Mesendoderm (in vitro differentiated cells): ENCODE measurements around the gene NEUROG1.
"Not testable (repeated sequence)": the region's sequence is repeated elsewhere in the genome, so short reads cannot be mapped to it uniquely, and the experiment has no call there.

Experiments used
- DNase-seq: peaks from one replicate; pipeline ENCODE4 v3.0.0; 2013
- H2AK5ac ChIP-seq: 2 replicates; pipeline ENCODE4 v1.6.1; 2013; ENCODE audit warnings: low read length, inconsistent platforms
- H2BK120ac ChIP-seq: 2 replicates; pipeline ENCODE4 v1.6.1; 2013; ENCODE audit warnings: low read depth, mild to moderate bottlenecking, low read length, moderate library complexity, mixed read lengths
- H2BK15ac ChIP-seq: replicated peaks from 2 replicates; pipeline ENCODE4 v1.6.1; 2013; ENCODE audit warnings: low read depth, mild to moderate bottlenecking, moderate library complexity
- H2BK5ac ChIP-seq: 2 replicates; pipeline ENCODE4 v1.6.1; 2013; ENCODE audit warnings: low read length, inconsistent platforms
- H3K18ac ChIP-seq: 2 replicates; pipeline ENCODE4 v1.6.1; 2013; ENCODE audit warnings: mild to moderate bottlenecking, low read length, mixed read lengths
- H3K23ac ChIP-seq: one replicate; pipeline ENCODE4 v1.6.1; 2013; ENCODE audit warnings: low read length
- H3K27ac ChIP-seq: 2 replicates; pipeline ENCODE4 v1.5.1; 2013; ENCODE audit warnings: low read depth, mild to moderate bottlenecking, inconsistent platforms, low read length, moderate library complexity
- H3K27me3 ChIP-seq: 2 replicates; pipeline ENCODE4 v1.6.1; 2013; ENCODE audit warnings: low read length, control low read depth, mild to moderate bottlenecking, inconsistent platforms; ENCODE audit not compliant: insufficient read depth, poor library complexity
- H3K36me3 ChIP-seq: 2 replicates; pipeline ENCODE4 v1.6.1; 2013; ENCODE audit warnings: low read length, inconsistent platforms; ENCODE audit not compliant: control insufficient read depth, insufficient read depth
- H3K4ac ChIP-seq: one replicate; pipeline ENCODE4 v1.6.1; 2013; ENCODE audit warnings: low read depth, mild to moderate bottlenecking, low read length, moderate library complexity
- H3K4me1 ChIP-seq: 2 replicates; pipeline ENCODE4 v1.6.1; 2013; ENCODE audit warnings: low read depth, low read length, inconsistent platforms; ENCODE audit not compliant: control insufficient read depth
- H3K4me2 ChIP-seq: 2 replicates; pipeline ENCODE4 v1.6.1; 2013; ENCODE audit warnings: low read length
- H3K4me3 ChIP-seq: 2 replicates; pipeline ENCODE4 v1.5.1; 2013; ENCODE audit warnings: mild to moderate bottlenecking, low read length
- H3K56ac ChIP-seq: one replicate; pipeline ENCODE4 v1.6.1; 2013; ENCODE audit warnings: low read length
- H3K79me1 ChIP-seq: 2 replicates; pipeline ENCODE4 v1.6.1; 2013; ENCODE audit warnings: low read length, inconsistent platforms
- H3K79me2 ChIP-seq: 2 replicates; pipeline ENCODE4 v1.6.1; 2013; ENCODE audit warnings: mild to moderate bottlenecking, low read length; ENCODE audit not compliant: control insufficient read depth, insufficient read depth
- H3K9ac ChIP-seq: 2 replicates; pipeline ENCODE4 v1.6.1; 2013; ENCODE audit warnings: low read length, inconsistent platforms
- H4K5ac ChIP-seq: one replicate; pipeline ENCODE4 v1.6.1; 2013; ENCODE audit warnings: low read length
- H4K8ac ChIP-seq: one replicate; pipeline ENCODE4 v1.6.1; 2013; ENCODE audit warnings: low read depth, mild to moderate bottlenecking, control low read depth, low read length, moderate library complexity
- WGBS: extraction: QIAGEN DNeasy Blood & Tissue Kit; methylation state at CpG from one replicate; pipeline ENCODE4 v1.1.7; 2013; ENCODE audit warnings: low lambda C conversion rate, missing lambda C conversion rate; ENCODE audit not compliant: insufficient coverage; ENCODE audit errors: extremely low coverage; 5-methylcytosine and 5-hydroxymethylcytosine counted together

Gene NEUROG1

DNA sequence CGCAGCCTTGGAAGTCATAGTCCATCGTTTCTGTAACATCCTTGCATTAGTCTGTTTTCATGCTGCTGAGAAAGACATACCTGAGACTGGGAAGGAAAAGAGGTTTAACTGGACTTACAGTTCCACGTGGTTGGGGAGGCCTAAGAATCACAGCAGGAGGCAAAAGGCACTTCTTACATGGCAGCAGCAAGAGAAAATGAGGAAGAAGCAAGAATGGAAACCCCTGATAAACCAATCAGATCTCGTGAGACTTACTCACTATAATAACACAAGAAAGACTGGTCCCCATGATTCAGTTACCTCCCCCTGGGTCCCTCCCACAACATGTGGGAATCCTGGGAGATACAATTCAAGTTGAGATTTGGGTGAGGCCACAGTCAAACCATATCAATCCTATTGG is 40.2 kb downstream of the NEUROG1 start:
- H3K4ac ChIP-seq, H3K4me2 ChIP-seq, H4K8ac ChIP-seq, H2AK5ac ChIP-seq, H2BK15ac ChIP-seq, H3K23ac ChIP-seq, H3K36me3 ChIP-seq, H2BK120ac ChIP-seq, H3K79me2 ChIP-seq, H3K9ac ChIP-seq, H4K5ac ChIP-seq, H3K4me1 ChIP-seq, H3K79me1 ChIP-seq, H3K18ac ChIP-seq, H3K27ac ChIP-seq, DNase-seq, H2BK5ac ChIP-seq, H3K4me3 ChIP-seq, H3K56ac ChIP-seq: not testable (repeated sequence)
- no CpG with 5 or more reads among the region's 4 CpGs for WGBS
- peaks cover 48% of the 10 kb centered on the region for H3K27me3 ChIP-seq

DNA sequence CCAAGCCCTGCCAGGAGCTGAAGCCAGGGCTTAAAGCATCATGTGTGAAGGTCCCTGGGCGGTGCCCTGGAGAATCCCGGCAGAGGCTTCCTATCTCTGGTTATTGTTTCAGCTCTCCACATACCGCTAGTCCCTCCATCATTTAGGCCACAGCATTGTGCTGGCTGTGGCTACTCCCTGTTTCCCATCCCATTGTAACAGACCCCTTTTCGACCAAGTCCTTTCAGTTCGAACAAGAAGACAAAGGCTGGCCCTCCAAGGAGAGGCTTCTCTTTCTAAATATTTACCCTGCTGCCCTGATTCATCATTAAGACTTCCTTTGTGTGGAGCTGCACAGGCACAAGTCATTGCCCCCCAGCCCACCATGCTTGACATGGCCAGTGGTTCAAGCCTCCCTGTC is 41.6 kb downstream of the NEUROG1 start:
- Histone ChIP-seq H3K18ac (no peak overlapping the region), H2BK5ac (no peak overlapping the region), H3K9ac (no peak overlapping the region), H3K4ac (no peak overlapping the region), H3K27ac (no peak overlapping the region), H3K4me2 (no peak overlapping the region), H3K4me3 (no peak overlapping the region), H2BK15ac (no peak overlapping the region), H4K5ac (no peak overlapping the region), H3K23ac (no peak overlapping the region), H2AK5ac (no peak overlapping the region), H3K56ac (no peak overlapping the region), H3K79me1 (no peaks in the 10 kb centered on the region), H3K27me3 (peaks cover 62% of the 10 kb centered on the region), H3K79me2 (no peaks in the 10 kb centered on the region), H4K8ac (no peak overlapping the region), H3K4me1 (no peaks in the 10 kb centered on the region), H3K36me3 (no peaks in the 10 kb centered on the region), H2BK120ac (no peak overlapping the region)
- no peak for DNase-seq
- WGBS = no CpG with 5 or more reads among the region's 5 CpGs

DNA sequence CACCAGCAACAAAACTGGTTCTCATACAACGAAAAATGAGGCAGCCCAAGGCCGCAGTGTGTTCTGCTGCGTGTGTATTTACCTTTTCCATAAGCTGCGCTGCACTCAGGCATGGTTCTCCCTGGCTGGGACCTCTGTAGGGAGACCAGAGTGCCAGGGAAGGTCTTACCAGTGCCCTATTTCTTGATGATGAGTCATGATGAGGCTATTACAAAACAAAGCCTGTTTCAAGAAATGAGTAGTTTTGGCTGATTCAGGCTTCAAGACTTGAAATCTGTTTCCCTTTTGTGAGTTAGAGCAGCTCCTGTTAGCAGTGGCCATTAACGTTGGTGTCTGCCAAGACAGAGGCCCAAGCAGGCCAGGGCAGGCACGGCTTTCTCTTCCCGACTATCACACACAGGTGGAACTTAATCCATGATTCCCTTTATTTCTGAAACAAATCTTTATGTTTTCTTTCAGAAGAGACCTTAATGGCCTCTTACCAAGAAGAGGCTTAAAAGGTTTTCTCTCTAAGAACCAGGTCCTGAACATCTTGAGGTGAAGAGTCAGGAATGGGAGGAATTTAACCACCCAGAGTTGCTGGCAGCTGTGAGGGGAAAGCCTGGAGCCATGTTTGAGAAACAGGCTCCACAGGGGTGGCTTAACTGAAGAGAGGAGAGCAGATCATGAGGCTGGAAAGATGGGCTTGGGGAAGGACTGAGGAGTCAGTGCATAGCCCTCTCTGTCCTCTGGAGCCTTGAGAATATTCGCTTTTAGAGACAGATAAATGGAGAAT is 42.2 kb downstream of the NEUROG1 start:
- H2BK5ac ChIP-seq = no peak overlapping the region
- no peak overlapping the region for H3K27ac ChIP-seq
- no peak overlapping the region for H2BK15ac ChIP-seq
- no peaks in the 10 kb centered on the region for H3K79me1 ChIP-seq
- no peak overlapping the region for H2BK120ac ChIP-seq
- no peak overlapping the region for H3K4me2 ChIP-seq
- H3K4ac ChIP-seq = no peak overlapping the region
- no peak overlapping the region for H2AK5ac ChIP-seq
- H3K79me2 ChIP-seq = no peaks in the 10 kb centered on the region
- WGBS = no CpG with 5 or more reads among the region's 8 CpGs
- H3K4me1 ChIP-seq = no peaks in the 10 kb centered on the region
- no peaks in the 10 kb centered on the region for H3K36me3 ChIP-seq
- no peak for DNase-seq
- no peak overlapping the region for H3K56ac ChIP-seq
- no peak overlapping the region for H3K23ac ChIP-seq
- H3K9ac ChIP-seq = no peak overlapping the region
- H3K18ac ChIP-seq = no peak overlapping the region
- H4K8ac ChIP-seq = no peak overlapping the region
- H3K4me3 ChIP-seq = no peak overlapping the region
- H3K27me3 ChIP-seq = peaks cover 61% of the 10 kb centered on the region
- no peak overlapping the region for H4K5ac ChIP-seq

DNA sequence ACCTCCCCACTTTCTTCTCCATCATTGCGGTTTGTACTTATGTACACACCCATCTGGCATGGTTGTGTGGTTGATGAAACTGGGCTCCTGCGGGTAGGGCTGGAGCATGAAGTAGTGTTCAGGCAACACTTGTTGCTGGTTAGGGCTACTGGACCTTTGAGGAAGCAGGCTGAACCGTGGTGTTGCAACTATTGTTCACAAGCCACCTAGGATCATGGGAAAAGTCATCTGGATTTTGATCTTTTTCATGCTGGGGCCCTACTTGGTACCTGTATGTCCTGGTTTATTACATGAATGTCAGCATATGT is 43.5 kb downstream of the NEUROG1 start:
- Histone ChIP-seq H2BK120ac (no peak overlapping the region), H2BK5ac (no peak overlapping the region), H3K9ac (no peak overlapping the region), H3K4me2 (no peak overlapping the region), H4K5ac (no peak overlapping the region), H3K36me3 (no peaks in the 10 kb centered on the region), H3K18ac (no peak overlapping the region), H4K8ac (no peak overlapping the region), H3K4me3 (no peak overlapping the region), H3K79me1 (no peaks in the 10 kb centered on the region), H3K4me1 (no peaks in the 10 kb centered on the region), H3K23ac (peak overlapping the region; percentile 4), H3K27ac (no peak overlapping the region), H3K56ac (no peak overlapping the region), H3K27me3 (peaks cover 69% of the 10 kb centered on the region), H2BK15ac (no peak overlapping the region), H3K79me2 (no peaks in the 10 kb centered on the region), H3K4ac (no peak overlapping the region), H2AK5ac (no peak overlapping the region)
- no peak for DNase-seq
- WGBS = no CpG with 5 or more reads among the region's 3 CpGs

DNA sequence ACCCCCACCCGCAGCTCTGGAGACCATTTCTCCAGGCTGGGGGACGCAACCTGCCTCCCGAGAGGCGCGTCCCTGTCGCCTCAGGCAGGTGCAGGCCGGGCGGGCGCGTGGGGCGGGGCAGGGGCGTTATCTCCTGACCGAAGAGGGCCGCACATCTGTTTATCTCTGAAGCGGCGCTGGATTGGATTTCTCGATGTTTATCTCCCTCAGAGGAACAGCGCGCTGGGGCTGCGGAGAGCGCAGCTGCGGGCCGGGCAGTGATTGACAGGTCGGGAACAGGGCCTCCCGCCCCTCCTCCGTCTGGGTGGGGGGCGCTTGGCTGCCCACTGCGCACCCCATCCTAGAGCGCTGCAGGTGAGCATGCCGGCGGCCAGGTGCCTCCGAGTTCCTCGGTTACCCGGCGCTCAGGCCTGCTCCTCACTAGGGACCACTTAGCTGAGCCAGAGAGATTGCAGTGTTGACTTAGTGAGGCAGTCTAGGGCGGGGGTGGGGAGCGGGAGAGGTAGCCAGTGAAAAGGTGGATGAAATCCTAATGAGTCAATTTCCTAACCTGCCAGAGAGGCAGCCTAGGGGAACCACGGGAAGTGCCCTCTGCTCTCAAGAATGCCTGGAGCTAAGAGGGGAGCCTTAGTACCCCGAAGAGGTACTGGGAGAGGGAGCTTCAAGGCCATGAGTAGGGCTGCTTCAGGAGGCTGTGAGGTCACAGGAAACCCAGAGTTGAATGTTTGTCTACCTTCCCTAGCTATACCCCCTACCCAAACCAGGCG is 44.0 kb downstream of the NEUROG1 start:
- DNase-seq = peak; percentile 58
- Histone ChIP-seq H3K79me1 (no peaks in the 10 kb centered on the region), H3K18ac (no peak overlapping the region), H3K4ac (no peak overlapping the region), H3K4me3 (no peak overlapping the region), H3K79me2 (no peaks in the 10 kb centered on the region), H3K27ac (no peak overlapping the region), H2AK5ac (no peak overlapping the region), H3K23ac (peak overlapping the region; percentile 4), H3K4me2 (no peak overlapping the region), H3K56ac (no peak overlapping the region), H3K36me3 (no peaks in the 10 kb centered on the region), H2BK120ac (no peak overlapping the region), H3K27me3 (peaks cover 73% of the 10 kb centered on the region), H4K5ac (no peak overlapping the region), H4K8ac (no peak overlapping the region), H3K9ac (no peak overlapping the region), H3K4me1 (no peaks in the 10 kb centered on the region), H2BK5ac (no peak overlapping the region), H2BK15ac (no peak overlapping the region)
- no CpG with 5 or more reads among the region's 40 CpGs for WGBS
